NCI-H69 (cell line): ENCODE data around the gene ZFAND2A.
A peak's percentile ranks its signal among the peaks of the same experiment; 100 is the strongest.
"Not testable (repeated sequence)": the region's sequence is repeated elsewhere in the genome, so short reads cannot be mapped to it uniquely, and the experiment has no call there.

Source experiments
- DNase-seq: peaks from one replicate; lab custom pipeline; 2025; lab: John Stamatoyannopoulos, UW

The ZFAND2A gene

GRCh38 chr7:1175597-1175966 is 15.6 kb upstream of the ZFAND2A start:
- no peak for DNase-seq

- DNase-seq, result no peak
These were observed 15.0 kb upstream of the ZFAND2A start for GRCh38 chr7:1174881-1175596.

DNA sequence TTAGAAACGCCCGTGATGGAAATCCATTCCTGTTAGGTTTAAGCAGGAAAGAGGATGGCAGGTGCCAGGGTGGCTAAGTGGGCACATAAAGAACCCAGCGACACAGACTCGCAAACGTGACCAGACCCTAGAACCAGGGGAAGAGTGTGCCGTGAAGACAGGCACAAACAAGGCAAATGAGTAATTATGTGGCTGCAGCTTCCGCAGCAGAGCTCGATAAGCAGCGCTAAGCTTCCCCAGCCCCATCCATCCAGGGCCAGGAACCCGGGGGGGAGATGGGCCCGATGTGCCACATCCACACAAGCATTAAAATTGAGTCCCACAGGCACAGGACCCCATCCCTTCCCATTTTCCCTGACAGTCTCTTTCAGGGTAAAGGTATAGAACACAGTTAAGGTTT is 14.0 kb upstream of the ZFAND2A start:
- DNase-seq, result no peak

- DNase-seq, result no peak
These were observed 12.9 kb upstream of the ZFAND2A start for GRCh38 chr7:1172666-1173523.

DNA sequence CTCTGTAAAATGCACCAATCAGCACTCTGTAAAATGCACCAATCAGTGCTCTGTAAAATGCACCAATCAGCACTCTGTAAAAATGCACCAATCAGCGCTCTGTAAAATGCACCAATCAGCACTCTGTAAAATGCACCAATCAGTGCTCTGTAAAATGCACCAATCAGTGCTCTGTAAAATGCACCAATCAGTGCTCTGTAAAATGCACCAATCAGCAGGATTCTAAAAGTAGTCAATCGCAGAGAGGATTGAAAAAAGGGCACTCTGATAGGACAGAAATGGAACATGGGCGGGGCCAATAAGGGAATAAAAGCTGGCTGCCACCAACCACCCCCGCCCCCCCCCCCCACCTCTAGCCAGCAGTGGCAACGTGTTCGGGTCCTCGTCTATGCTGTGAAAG is 11.5 kb upstream of the ZFAND2A start:
- peak; percentile 57 for DNase-seq

- peak; percentile 35 for DNase-seq
These were observed 10.9 kb upstream of the ZFAND2A start for GRCh38 chr7:1170741-1171501.

GRCh38 chr7:1169409-1170368 is 9.7 kb upstream of the ZFAND2A start:
- peak; percentile 85 for DNase-seq

DNA sequence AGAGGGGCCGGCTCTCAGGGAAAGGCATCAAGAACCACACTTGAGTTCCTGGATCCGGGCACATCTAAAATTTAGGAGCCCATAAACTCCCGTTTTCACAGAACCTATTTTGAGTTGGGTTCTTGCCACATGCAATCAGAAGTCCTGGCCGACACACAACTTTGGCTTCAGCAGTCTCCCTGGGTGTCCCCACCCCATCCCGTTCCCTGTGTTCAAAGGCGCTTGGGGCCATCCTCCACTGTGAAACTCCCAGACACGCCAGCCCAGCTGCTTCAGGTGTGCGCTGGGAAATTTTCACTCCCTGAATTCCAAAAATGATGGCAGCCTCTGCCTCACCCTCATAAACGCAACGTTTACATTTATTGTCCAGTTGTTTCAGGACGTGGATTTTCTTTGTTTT is 8.4 kb upstream of the ZFAND2A start:
- no peak for DNase-seq

- no peak for DNase-seq
These were observed 4.4 kb upstream of the ZFAND2A start for GRCh38 chr7:1164436-1164835.

DNA sequence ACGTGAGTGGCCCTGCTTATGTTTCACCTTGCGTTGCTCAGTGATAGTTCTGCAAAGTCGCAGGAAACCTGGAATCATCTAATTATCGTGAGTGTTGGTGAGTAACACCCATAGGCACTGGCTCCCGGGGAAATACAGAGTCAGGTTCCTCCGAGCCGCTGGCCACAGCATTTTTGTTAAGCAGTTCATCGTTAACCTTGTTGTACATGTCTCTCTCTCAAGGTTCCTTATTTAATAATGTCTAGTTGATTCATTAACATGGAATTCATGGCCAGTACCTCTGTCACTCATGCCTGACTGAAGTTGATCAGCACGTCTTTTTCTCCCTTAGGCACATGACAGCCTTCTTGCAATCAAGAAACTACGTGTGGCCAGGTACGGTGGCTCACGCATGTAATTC is 3.1 kb upstream of the ZFAND2A start:
- no peak for DNase-seq

- DNase-seq, result peak; percentile 40
These were observed 650 bp upstream of the ZFAND2A start for GRCh38 chr7:1160670-1161021.

GRCh38 chr7:1159231-1159630 is 765 bp downstream of the ZFAND2A start:
- DNase-seq, result not testable (repeated sequence)

DNA sequence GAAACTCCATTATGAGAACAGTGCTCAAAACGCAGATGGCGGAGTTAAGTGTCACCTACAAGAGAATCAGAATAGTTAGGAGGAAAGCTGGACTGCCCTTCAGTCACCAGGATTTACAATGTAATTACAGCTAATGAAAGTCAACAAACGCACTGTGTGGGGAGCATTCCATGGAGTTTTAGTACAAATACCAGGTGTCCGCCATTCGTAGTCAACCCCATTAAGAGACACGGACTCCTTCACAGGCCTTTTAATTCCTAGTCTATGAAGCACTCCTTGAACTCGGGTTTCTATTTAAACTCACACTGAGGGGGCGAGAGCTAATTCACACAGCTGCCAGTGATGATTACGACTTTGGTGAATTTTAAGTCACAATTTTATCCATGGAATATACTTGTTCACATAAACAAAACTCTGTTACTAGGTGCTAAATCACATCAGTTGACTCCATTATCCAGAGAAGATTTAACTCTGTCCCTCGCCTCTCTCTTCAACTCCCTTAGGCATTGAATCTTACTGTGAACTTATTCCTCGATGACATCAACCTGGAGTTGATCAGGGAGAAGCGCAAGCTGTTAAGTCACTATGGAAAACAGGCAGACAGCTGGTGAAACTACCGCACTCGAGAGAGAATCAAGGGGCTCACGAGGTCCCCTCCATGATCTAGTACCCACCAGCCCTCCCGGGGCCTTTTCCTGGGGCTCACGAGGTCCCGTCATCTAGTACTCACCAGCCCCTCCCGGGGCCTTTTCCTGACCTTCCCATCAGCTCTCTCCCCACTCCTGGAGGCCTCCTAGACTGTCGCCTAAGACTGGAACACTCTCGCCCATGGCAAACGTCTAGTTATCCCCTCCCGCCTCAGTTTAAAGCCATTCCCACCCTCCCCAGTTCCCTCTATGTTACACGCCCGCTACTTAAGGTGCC is 1.5 kb downstream of the ZFAND2A start:
- peak; percentile 87 for DNase-seq

GRCh38 chr7:1156782-1157535 is 3.0 kb downstream of the ZFAND2A start:
- DNase-seq, result peak; percentile 30

DNA sequence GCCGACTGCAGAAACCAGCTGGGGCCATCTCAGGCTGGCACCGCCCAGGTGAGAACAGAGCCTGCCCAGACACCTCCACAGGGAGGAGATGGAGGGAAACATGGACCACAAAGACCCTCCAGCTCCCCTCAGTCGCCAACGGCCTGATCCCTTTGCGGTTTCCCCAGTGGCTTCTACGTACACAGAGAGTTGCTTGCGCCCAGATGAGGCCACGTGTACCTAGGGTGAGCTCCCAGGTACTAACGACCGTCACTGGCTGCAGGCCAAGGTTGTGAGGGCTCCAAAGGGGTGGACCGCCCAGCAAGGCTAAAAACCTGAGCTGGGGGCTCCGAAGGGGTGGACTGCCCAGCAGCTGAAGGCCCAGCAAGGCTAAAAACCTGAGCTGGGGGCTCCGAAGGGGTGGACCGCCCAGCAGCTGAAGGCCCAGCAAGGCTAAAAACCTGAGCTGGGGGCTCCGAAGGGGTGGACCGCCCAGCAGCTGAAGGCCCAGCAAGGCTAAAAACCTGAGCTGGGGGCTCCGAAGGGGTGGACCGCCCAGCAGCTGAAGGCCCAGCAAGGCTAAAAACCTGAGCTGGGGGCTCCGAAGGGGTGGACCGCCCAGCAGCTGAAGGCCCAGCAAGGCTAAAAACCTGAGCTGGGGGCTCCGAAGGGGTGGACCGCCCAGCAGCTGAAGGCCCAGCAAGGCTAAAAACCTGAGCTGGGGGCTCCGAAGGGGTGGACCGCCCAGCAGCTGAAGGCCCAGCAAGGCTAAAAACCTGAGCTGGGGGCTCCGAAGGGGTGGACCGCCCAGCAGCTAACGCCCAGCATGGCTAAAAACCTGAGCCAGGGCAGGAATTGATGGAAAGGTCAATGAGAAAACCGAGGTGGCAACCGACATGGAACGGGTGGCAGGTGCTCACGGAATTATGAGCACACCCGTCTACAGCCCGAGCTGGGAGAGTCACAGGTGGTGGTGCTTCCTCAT is 3.9 kb downstream of the ZFAND2A start:
- DNase-seq, result not testable (repeated sequence)

DNA sequence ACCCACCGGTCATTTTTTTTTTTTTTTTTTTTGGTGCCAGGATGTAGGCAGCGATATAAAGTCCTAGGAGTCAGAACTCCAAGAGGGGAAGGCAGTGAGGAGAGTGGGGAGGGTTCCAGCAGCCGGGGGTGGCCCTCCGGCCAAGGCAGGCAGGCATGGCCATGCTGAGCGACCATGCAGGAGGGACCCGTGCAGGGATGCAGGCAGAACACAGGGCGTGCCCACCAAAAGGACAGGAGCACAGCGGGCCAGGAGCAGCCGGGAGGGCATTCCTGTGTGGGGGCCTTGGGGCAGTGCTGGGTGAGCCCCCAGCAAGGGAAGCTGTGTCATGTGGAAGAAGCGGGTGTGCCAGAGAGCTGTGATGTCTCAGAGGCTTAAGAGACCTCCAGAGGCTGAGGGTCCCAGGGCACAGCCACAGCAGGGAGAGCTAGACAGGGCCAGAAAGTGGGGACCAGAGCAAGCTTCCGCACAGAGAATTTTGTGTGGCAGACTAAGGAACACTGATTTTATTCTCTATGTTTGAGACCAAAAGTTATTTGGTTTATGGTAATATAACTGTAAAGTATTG is 5.7 kb downstream of the ZFAND2A start:
- no peak for DNase-seq

- DNase-seq, result no peak
These were observed 7.5 kb downstream of the ZFAND2A start for GRCh38 chr7:1152492-1152891.
